MM.1S (cell line): ENCODE measurements around the gene NELL1.

ENCODE experiments used
- DNase-seq: peaks from one replicate; pipeline ENCODE4 v3.0.0-alpha.2; 2015
- H2AFZ ChIP-seq: fragments of 300-600 bp; sonication (generic); 2 replicates; pipeline ENCODE4 v1.6.0; 2016; ENCODE audit warnings: antibody characterized with exemption, low read length
- H3F3A ChIP-seq: fragments of 300-600 bp; sonication (generic); 2 replicates; pipeline ENCODE4 v1.6.1; 2016; ENCODE audit warnings: mild to moderate bottlenecking, antibody characterized with exemption, low read length, moderate library complexity, mixed read lengths; ENCODE audit not compliant: insufficient read depth
- H3K27ac ChIP-seq: fragments of 300-600 bp; sonication (generic); 2 replicates; pipeline ENCODE4 v1.5.1; 2016; ENCODE audit warnings: mild to moderate bottlenecking, low read length
- H3K27me3 ChIP-seq: fragments of 300-600 bp; sonication (generic); replicated peaks from 2 replicates; pipeline ENCODE4 v1.6.0; 2016; ENCODE audit warnings: low read length; ENCODE audit not compliant: insufficient read depth
- H3K36me3 ChIP-seq: fragments of 300-600 bp; sonication (generic); replicated peaks from 2 replicates; pipeline ENCODE4 v1.6.1; 2016; ENCODE audit warnings: mild to moderate bottlenecking, low read length, mixed read lengths; ENCODE audit not compliant: insufficient read depth
- H3K4me1 ChIP-seq: fragments of 300-600 bp; sonication (generic); 2 replicates; pipeline ENCODE4 v1.6.1; 2016; ENCODE audit warnings: low read length, mixed read lengths
- H3K4me2 ChIP-seq: fragments of 300-600 bp; sonication (generic); 2 replicates; pipeline ENCODE4 v1.6.0; 2016; ENCODE audit warnings: low read depth, low read length
- H3K4me3 ChIP-seq: fragments of 300-600 bp; sonication (generic); 2 replicates; pipeline ENCODE4 v1.5.1; 2016; ENCODE audit warnings: low read length, mixed read lengths
- H3K79me2 ChIP-seq: fragments of 300-600 bp; sonication (generic); 2 replicates; pipeline ENCODE4 v1.6.1; 2016; ENCODE audit warnings: mixed run types, low read length, mixed read lengths
- H3K9ac ChIP-seq: fragments of 300-600 bp; sonication (generic); 2 replicates; pipeline ENCODE4 v1.6.1; 2016; ENCODE audit warnings: low read length, mixed read lengths
- H3K9me2 ChIP-seq: fragments of 300-600 bp; sonication (generic); replicated peaks from 2 replicates; pipeline ENCODE4 v1.6.1; 2016; ENCODE audit warnings: mild to moderate bottlenecking, low read length, mixed read lengths; ENCODE audit not compliant: insufficient read depth
- H3K9me3 ChIP-seq: fragments of 300-600 bp; sonication (generic); replicated peaks from 2 replicates; pipeline ENCODE4 v1.6.1; 2016; ENCODE audit warnings: mild to moderate bottlenecking, low read length, mixed read lengths; ENCODE audit not compliant: insufficient read depth
- H4K20me1 ChIP-seq: fragments of 300-600 bp; sonication (generic); 2 replicates; pipeline ENCODE4 v1.6.1; 2016; ENCODE audit warnings: mild to moderate bottlenecking, low read length, moderate library complexity, mixed read lengths; ENCODE audit not compliant: insufficient read depth
- CTCF ChIP-seq: fragments of 300-600 bp; sonication (generic); IDR thresholded peaks from 2 replicates; pipeline ENCODE4 v1.5.1; 2016; ENCODE audit warnings: antibody characterized with exemption, low read length, mixed read lengths
- EZH2 ChIP-seq: fragments of 300-600 bp; sonication (generic); optimal IDR thresholded peaks from 2 replicates; pipeline ENCODE3; 2017; ENCODE audit warnings: low read depth, mild to moderate bottlenecking, antibody characterized with exemption, low read length, mixed read lengths
- EZH2phosphoT487 ChIP-seq: fragments of 300-600 bp; sonication (generic); IDR thresholded peaks from 2 replicates; pipeline ENCODE4 v1.6.1; 2018; ENCODE audit warnings: antibody characterized with exemption, low read length

NELL1 gene

GRCh38 chr11:20783220-20783619, 113.8 kb downstream of the NELL1 start:
- Histone ChIP-seq H3K27ac (no peak overlapping the region), H3K9me3 (no peaks in the 10 kb centered on the region), H3K9ac (no peak overlapping the region), H3K27me3 (no peaks in the 10 kb centered on the region), H3K4me2 (no peak overlapping the region), H4K20me1 (no peaks in the 10 kb centered on the region), H3K79me2 (no peaks in the 10 kb centered on the region), H3K4me1 (no peaks in the 10 kb centered on the region), H3K9me2 (no peaks in the 10 kb centered on the region), H3K36me3 (no peaks in the 10 kb centered on the region), H3K4me3 (no peak overlapping the region), H2AFZ (no peak overlapping the region), H3F3A (no peaks in the 10 kb centered on the region)
- no peak for DNase-seq
- no peak for TF ChIP-seq CTCF
- TF ChIP-seq EZH2: no peak
- TF ChIP-seq EZH2phosphoT487: no peak

GRCh38 chr11:20790622-20791021, 121.2 kb downstream of the NELL1 start:
- Histone ChIP-seq H3K9me3 (no peaks in the 10 kb centered on the region), H3K4me3 (no peak overlapping the region), H3K36me3 (no peaks in the 10 kb centered on the region), H2AFZ (no peak overlapping the region), H3K27ac (no peak overlapping the region), H3K4me2 (no peak overlapping the region), H3F3A (no peaks in the 10 kb centered on the region), H4K20me1 (no peaks in the 10 kb centered on the region), H3K9me2 (no peaks in the 10 kb centered on the region), H3K27me3 (no peaks in the 10 kb centered on the region), H3K4me1 (no peaks in the 10 kb centered on the region), H3K9ac (no peak overlapping the region), H3K79me2 (no peaks in the 10 kb centered on the region)
- DNase-seq: no peak
- no peak for TF ChIP-seq EZH2phosphoT487
- TF ChIP-seq CTCF: no peak
- TF ChIP-seq EZH2: no peak

- H3K27me3 ChIP-seq: no peaks in the 10 kb centered on the region
- no peaks in the 10 kb centered on the region for H3K9me3 ChIP-seq
- H3K4me1 ChIP-seq: no peaks in the 10 kb centered on the region
- no peaks in the 10 kb centered on the region for H3K79me2 ChIP-seq
- H2AFZ ChIP-seq: no peak overlapping the region
- H3K4me2 ChIP-seq: no peak overlapping the region
- H4K20me1 ChIP-seq: no peaks in the 10 kb centered on the region
- no peak for DNase-seq
- TF ChIP-seq EZH2 (no peak), EZH2phosphoT487 (no peak), CTCF (no peak)
- H3K9me2 ChIP-seq: no peaks in the 10 kb centered on the region
- no peak overlapping the region for H3K27ac ChIP-seq
- no peak overlapping the region for H3K4me3 ChIP-seq
- no peaks in the 10 kb centered on the region for H3K36me3 ChIP-seq
- no peak overlapping the region for H3K9ac ChIP-seq
- no peaks in the 10 kb centered on the region for H3F3A ChIP-seq
Observed at GRCh38 chr11:20795005-20795404, 125.6 kb downstream of the NELL1 start.

GRCh38 chr11:20808328-20808727, 138.9 kb downstream of the NELL1 start:
- DNase-seq: no peak
- Histone ChIP-seq H3K9me3 (no peaks in the 10 kb centered on the region), H2AFZ (no peak overlapping the region), H4K20me1 (no peaks in the 10 kb centered on the region), H3K4me3 (no peak overlapping the region), H3F3A (no peaks in the 10 kb centered on the region), H3K36me3 (no peaks in the 10 kb centered on the region), H3K4me1 (no peaks in the 10 kb centered on the region), H3K27ac (no peak overlapping the region), H3K27me3 (no peaks in the 10 kb centered on the region), H3K9me2 (no peaks in the 10 kb centered on the region), H3K79me2 (no peaks in the 10 kb centered on the region), H3K4me2 (no peak overlapping the region), H3K9ac (no peak overlapping the region)
- no peak for TF ChIP-seq EZH2phosphoT487
- no peak for TF ChIP-seq EZH2
- TF ChIP-seq CTCF: no peak
